ENCODE measurements around the gene CBX4. TPM values are rescaled to one million over a fixed set of nuclear protein-coding genes. Genes with fewer than 3 reads are reported as not detected.

The CBX4 gene
- total RNA-seq, 1 donor from 2014 or later, result 16.9 TPM

- Mint-ChIP-seq H3K36me3 (ENCODE audit: low read depth, unreplicated experiment) (no peaks in the 10 kb centered on the region), H3K27me3 (ENCODE audit: low read depth, unreplicated experiment) (peaks cover 37% of the 10 kb centered on the region), H3K27ac (ENCODE audit: unreplicated experiment) (no peak overlapping the region), H3K9me3 (ENCODE audit: unreplicated experiment) (peaks cover 2% of the 10 kb centered on the region), H3K4me1 (ENCODE audit: low read depth, unreplicated experiment) (no peaks in the 10 kb centered on the region), H3K4me3 (ENCODE audit: unreplicated experiment) (no peak overlapping the region)
- Histone ChIP-seq H3K9ac (ENCODE audit: low read length) (no peak overlapping the region), H3K4me1 (ENCODE audit: insufficient read depth, low read length) (peaks cover 7% of the 10 kb centered on the region), H2AFZ (ENCODE audit: low read depth, low read length) (peak overlapping the region; percentile 37), H3K27ac (ENCODE audit: low read depth, low read length) (no peak overlapping the region), H3K27me3 (ENCODE audit: insufficient read depth, low read length) (peaks cover 31% of the 10 kb centered on the region), H3K79me2 (ENCODE audit: insufficient read depth, low read length) (no peaks in the 10 kb centered on the region), H3K9me3 (ENCODE audit: insufficient read depth, low read depth, low read length) (no peaks in the 10 kb centered on the region), H3K36me3 (ENCODE audit: insufficient read depth, low read length) (no peaks in the 10 kb centered on the region), H3K4me3 (ENCODE audit: insufficient read depth, low read depth, low read length) (no peak overlapping the region), H4K20me1 (ENCODE audit: insufficient read depth, low read length) (no peaks in the 10 kb centered on the region), H3K4me2 (ENCODE audit: low read length) (peak overlapping the region; percentile 44)
- DNase-seq (ENCODE audit: low read depth) (no peak), FAIRE-seq (no peak)
- TF ChIP-seq CTCF (IDR thresholded peaks at IDR 0.05; ENCODE audit: insufficient read depth, low read depth, low read length) (peak; percentile 16), EZH2 (IDR thresholded peaks at IDR 0.05; ENCODE audit: insufficient read depth, low read length) (no peak)
These were observed 5.8 kb upstream of the CBX4 start for GRCh38 chr17:79844869-79845600.

- Histone ChIP-seq H3K36me3 (ENCODE audit: insufficient read depth, low read length) (no peaks in the 10 kb centered on the region), H3K9me3 (ENCODE audit: insufficient read depth, low read depth, low read length) (no peaks in the 10 kb centered on the region), H3K9ac (ENCODE audit: low read length) (peak overlapping the region; percentile 61), H3K4me1 (ENCODE audit: insufficient read depth, low read length) (peaks cover 3% of the 10 kb centered on the region), H3K4me3 (ENCODE audit: insufficient read depth, low read depth, low read length) (peak overlapping the region; percentile 39), H3K79me2 (ENCODE audit: insufficient read depth, low read length) (no peaks in the 10 kb centered on the region), H4K20me1 (ENCODE audit: insufficient read depth, low read length) (no peaks in the 10 kb centered on the region), H3K27me3 (ENCODE audit: insufficient read depth, low read length) (peaks cover 32% of the 10 kb centered on the region), H3K27ac (ENCODE audit: low read depth, low read length) (no peak overlapping the region), H3K4me2 (ENCODE audit: low read length) (peak overlapping the region; percentile 87), H2AFZ (ENCODE audit: low read depth, low read length) (peak overlapping the region; percentile 87)
- H3K27me3 Mint-ChIP-seq (ENCODE audit: low read depth, unreplicated experiment), result peaks cover 36% of the 10 kb centered on the region
- peaks cover 4% of the 10 kb centered on the region for H3K9me3 Mint-ChIP-seq (ENCODE audit: unreplicated experiment)
- no peak for TF ChIP-seq EZH2 (IDR thresholded peaks at IDR 0.05; ENCODE audit: insufficient read depth, low read length)
- TF ChIP-seq CTCF (IDR thresholded peaks at IDR 0.05; ENCODE audit: insufficient read depth, low read depth, low read length), result no peak
- H3K36me3 Mint-ChIP-seq (ENCODE audit: low read depth, unreplicated experiment), result no peaks in the 10 kb centered on the region
- FAIRE-seq (no peak), DNase-seq (ENCODE audit: low read depth) (peak; percentile 51)
- no peak overlapping the region for H3K27ac Mint-ChIP-seq (ENCODE audit: unreplicated experiment)
- peak overlapping the region; percentile 66 for H3K4me3 Mint-ChIP-seq (ENCODE audit: unreplicated experiment)
- H3K4me1 Mint-ChIP-seq (ENCODE audit: low read depth, unreplicated experiment), result no peaks in the 10 kb centered on the region
These were observed 4.9 kb upstream of the CBX4 start for GRCh38 chr17:79843816-79844800.
